HCT116 (cell line): Measurements from ENCODE around the gene AMBP.

Source experiments
- CTCF ChIP-seq, 3 experiments: fragments of 200-600 bp in 1 of 3; sonication (generic) in 1 of 3; IDR thresholded peaks in 2 of 3; conservative IDR thresholded peaks in 1 of 3; 2 replicates each; pipeline ENCODE4 v1.5.1; 2012 to 2017; ENCODE audit warnings: low read depth in 2 of 3, low read length in 2 of 3, antibody characterized with exemption in 1 of 3, borderline replicate concordance in 1 of 3, control low read depth in 1 of 3, mild to moderate bottlenecking in 1 of 3, mixed read lengths in 1 of 3, mixed run types in 1 of 3, moderate library complexity in 1 of 3; ENCODE audit not compliant: insufficient read depth in 1 of 3
- FOSL1 ChIP-seq: IDR thresholded peaks from 2 replicates; pipeline ENCODE4 v1.6.1; 2012; ENCODE audit warnings: low read depth
- MAX ChIP-seq: IDR thresholded peaks from 2 replicates; pipeline ENCODE4 v1.6.1; 2012
- RAD21 ChIP-seq: IDR thresholded peaks from 2 replicates; pipeline ENCODE4 v1.6.1; 2012; ENCODE audit warnings: low read depth, mild to moderate bottlenecking
- REST ChIP-seq: IDR thresholded peaks from 2 replicates; pipeline ENCODE4 v1.6.1; 2012; ENCODE audit warnings: low read depth
- SP1 ChIP-seq: IDR thresholded peaks from 2 replicates; pipeline ENCODE4 v1.6.1; 2012; ENCODE audit warnings: low read depth
- YY1 ChIP-seq: IDR thresholded peaks from 2 replicates; pipeline ENCODE4 v1.6.1; 2011; ENCODE audit warnings: low read length, low read depth, moderate library complexity, mild to moderate bottlenecking; ENCODE audit not compliant: insufficient replicate concordance; ENCODE audit errors: extremely low read depth

- no peak for TF ChIP-seq REST
- TF ChIP-seq CTCF (IDR thresholded peaks at IDR 0.05 in 2 of 3, conservative IDR thresholded peaks at IDR 0.05 in 1 of 3; ENCODE audit: borderline replicate concordance in 1 of 3, insufficient read depth in 1 of 3, low read depth in 2 of 3, low read length in 2 of 3), result no peak
- TF ChIP-seq MAX, result no peak
- no peak for TF ChIP-seq FOSL1
- TF ChIP-seq RAD21, result no peak
- no peak for TF ChIP-seq SP1
- TF ChIP-seq YY1, result no peak
Observed at GRCh38 chr9:114097613-114098020, 19.5 kb upstream of the AMBP start.
